ENCODE measurements around the gene GFRA1. TPM values are rescaled to one million over a fixed set of nuclear protein-coding genes. Genes with fewer than 3 reads are reported as not detected.

Gene GFRA1
- total RNA-seq, 1 donor from 2014 or later: 14.0 TPM

GRCh38 chr10:116029826-116030225 lies 243.2 kb downstream of the GFRA1 start:
- H3K4me1 ChIP-seq: no peaks in the 10 kb centered on the region
- no peak overlapping the region for H3K27ac Mint-ChIP-seq
- H3K9me3 Mint-ChIP-seq: peaks cover 23% of the 10 kb centered on the region
- H3F3A ChIP-seq (ENCODE audit: low read depth): no peaks in the 10 kb centered on the region
- no peaks in the 10 kb centered on the region for H3K36me3 ChIP-seq
- H3K4me2 ChIP-seq: no peak overlapping the region
- no peaks in the 10 kb centered on the region for H3K4me1 Mint-ChIP-seq
- H3K27me3 ChIP-seq: no peaks in the 10 kb centered on the region
- no peak overlapping the region for H3K27ac ChIP-seq
- H3K27me3 Mint-ChIP-seq (ENCODE audit: insufficient read depth, low read depth): peaks cover 4% of the 10 kb centered on the region
- H3K36me3 Mint-ChIP-seq: no peaks in the 10 kb centered on the region
- H4K20me1 ChIP-seq (ENCODE audit: low read depth): no peaks in the 10 kb centered on the region
- H2AFZ ChIP-seq (replicated peaks): no peak overlapping the region
- H3K9me3 ChIP-seq (ENCODE audit: low read depth): peaks cover 8% of the 10 kb centered on the region
- DNase-seq (ENCODE audit: low spot score): no peak
- H3K4me3 Mint-ChIP-seq: no peak overlapping the region
- H3K9ac ChIP-seq: no peak overlapping the region
- no peaks in the 10 kb centered on the region for H3K79me2 ChIP-seq (ENCODE audit: low read depth)
- TF ChIP-seq CTCF (IDR thresholded peaks at IDR 0.05) (no peak), EZH2phosphoT487 (IDR thresholded peaks at IDR 0.05) (no peak), EZH2 (IDR thresholded peaks at IDR 0.05) (no peak)
- no peak overlapping the region for H3K4me3 ChIP-seq

- Histone ChIP-seq H3K4me3 (no peak overlapping the region), H3K79me2 (ENCODE audit: low read depth) (no peaks in the 10 kb centered on the region), H3K27me3 (no peaks in the 10 kb centered on the region), H2AFZ (replicated peaks) (no peak overlapping the region), H3F3A (ENCODE audit: low read depth) (no peaks in the 10 kb centered on the region), H3K27ac (no peak overlapping the region), H3K4me1 (no peaks in the 10 kb centered on the region), H4K20me1 (ENCODE audit: low read depth) (no peaks in the 10 kb centered on the region), H3K9ac (no peak overlapping the region), H3K9me3 (ENCODE audit: low read depth) (no peaks in the 10 kb centered on the region), H3K4me2 (no peak overlapping the region), H3K36me3 (no peaks in the 10 kb centered on the region)
- Mint-ChIP-seq H3K4me1 (no peaks in the 10 kb centered on the region), H3K27ac (no peak overlapping the region), H3K4me3 (no peak overlapping the region), H3K9me3 (peaks cover 11% of the 10 kb centered on the region), H3K36me3 (no peaks in the 10 kb centered on the region), H3K27me3 (ENCODE audit: insufficient read depth, low read depth) (peaks cover 4% of the 10 kb centered on the region)
- DNase-seq (ENCODE audit: low spot score): no peak
- TF ChIP-seq EZH2 (IDR thresholded peaks at IDR 0.05) (no peak), CTCF (IDR thresholded peaks at IDR 0.05) (no peak), EZH2phosphoT487 (IDR thresholded peaks at IDR 0.05) (no peak)
Observed at GRCh38 chr10:116027355-116027754, 245.7 kb downstream of the GFRA1 start.

DNA sequence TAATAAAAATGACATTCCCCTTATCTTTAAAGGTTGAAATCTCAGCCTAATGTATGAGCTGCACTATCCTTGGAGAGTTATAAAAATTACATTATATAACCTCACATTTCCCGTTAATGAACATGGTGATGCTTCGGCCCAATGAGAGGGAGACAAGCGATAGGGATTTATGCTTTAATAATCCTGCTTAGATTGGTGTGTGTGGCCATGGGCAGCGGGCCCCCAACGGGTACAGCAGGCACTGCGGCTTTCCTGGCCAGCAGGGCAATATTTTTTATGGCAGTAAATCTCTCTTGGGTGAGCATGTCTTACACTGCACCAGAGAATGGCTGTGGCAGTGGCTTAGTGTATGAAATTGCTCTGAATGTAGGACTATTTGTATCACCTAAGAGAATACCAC lies 246.3 kb downstream of the GFRA1 start:
- Histone ChIP-seq H3K4me2 (no peak overlapping the region), H3K4me3 (no peak overlapping the region), H3K27ac (no peak overlapping the region), H3K9me3 (ENCODE audit: low read depth) (no peaks in the 10 kb centered on the region), H4K20me1 (ENCODE audit: low read depth) (no peaks in the 10 kb centered on the region), H3K36me3 (no peaks in the 10 kb centered on the region), H2AFZ (replicated peaks) (no peak overlapping the region), H3F3A (ENCODE audit: low read depth) (no peaks in the 10 kb centered on the region), H3K4me1 (no peaks in the 10 kb centered on the region), H3K79me2 (ENCODE audit: low read depth) (no peaks in the 10 kb centered on the region), H3K27me3 (no peaks in the 10 kb centered on the region), H3K9ac (no peak overlapping the region)
- Mint-ChIP-seq H3K27ac (no peak overlapping the region), H3K27me3 (ENCODE audit: insufficient read depth, low read depth) (peaks cover 4% of the 10 kb centered on the region), H3K4me3 (no peak overlapping the region), H3K36me3 (no peaks in the 10 kb centered on the region), H3K9me3 (peaks cover 9% of the 10 kb centered on the region), H3K4me1 (no peaks in the 10 kb centered on the region)
- no peak for DNase-seq (ENCODE audit: low spot score)
- TF ChIP-seq CTCF (IDR thresholded peaks at IDR 0.05) (no peak), EZH2phosphoT487 (IDR thresholded peaks at IDR 0.05) (no peak), EZH2 (IDR thresholded peaks at IDR 0.05) (no peak)
